GM12878 (cell line): ENCODE data around the gene PPP3CA. TPM values are rescaled to one million over a fixed set of nuclear protein-coding genes. Genes with fewer than 3 reads are reported as not detected.
A peak's percentile ranks its signal among the peaks of the same experiment; 100 is the strongest.

ENCODE experiments used
- ATAC-seq: fragments of 200-7000 bp; cut with Tn5 transposase; 3 replicates; pipeline ENCODE4 v1.9.1; 2020; ENCODE audit warnings: mild to moderate bottlenecking, moderate library complexity
- BruUV-seq: library from RNA; stranded (reverse); fragments of 400-500 nt; replicated peaks from 2 replicates; lab custom pipeline; 2021; lab: Mats Ljungman, UMichigan
- CTCF ChIA-PET: fragments of 300-600 bp; sonication (Branson Sonifier 250); formaldehyde crosslinking; extraction: SDS; loops from one replicate; lab custom pipeline; 2021; ENCODE audit warnings: inconsistent platforms; lab: Yijun Ruan, JAX
- POLR2A ChIA-PET: fragments of 350-600 bp; formaldehyde crosslinking; extraction: SDS; loops from one replicate; lab custom pipeline; 2021; ENCODE audit warnings: inconsistent platforms; lab: Charles Lee
- RAD21 ChIA-PET: fragments of 300-600 bp; sonication (Branson Sonifier 250); formaldehyde crosslinking; loops from one replicate; lab custom pipeline; 2023; ENCODE audit warnings: antibody characterized with exemption; ENCODE audit not compliant: unreplicated experiment; lab: Charles Lee
- SMC1A ChIA-PET: fragments of 300-600 bp; sonication (Branson Sonifier 250); formaldehyde crosslinking; loops from one replicate; lab custom pipeline; 2023; ENCODE audit not compliant: unreplicated experiment, uncharacterized antibody; lab: Charles Lee
- DNase-seq: peaks from one replicate; pipeline ENCODE4 v3.0.0-alpha.2; 2011; ENCODE audit warnings: low read depth, low spot score
- FAIRE-seq: peaks from 3 replicates; lab custom pipeline; 2011; peaks lifted over from hg19 to GRCh38; lab: Jason Lieb, UNC
- H2AFZ ChIP-seq: 2 replicates; pipeline ENCODE4 v1.6.0; 2011; ENCODE audit warnings: low read depth, low read length, control low read depth; ENCODE audit not compliant: control insufficient read depth
- H3K27ac ChIP-seq: 2 replicates; pipeline ENCODE4 v1.5.1; 2011; ENCODE audit warnings: control low read depth; ENCODE audit not compliant: control insufficient read depth, insufficient read depth
- H3K27me3 ChIP-seq, 2 experiments: replicated peaks in 1 of 2; 2 replicates each; pipeline versions ENCODE4 v1.6.0 to v1.6.1; 2011; ENCODE audit warnings: low read length in 1 of 2; ENCODE audit not compliant: control insufficient read depth in 2 of 2, insufficient read depth in 2 of 2
- H3K36me3 ChIP-seq, 2 experiments: 2 replicates each; pipeline ENCODE4 v1.5.1; 2011; ENCODE audit warnings: low read length in 1 of 2; ENCODE audit not compliant: control insufficient read depth in 2 of 2, insufficient read depth in 2 of 2
- H3K4me1 ChIP-seq: 2 replicates; pipeline ENCODE4 v1.6.1; 2011; ENCODE audit warnings: mild to moderate bottlenecking, low read length, moderate library complexity, mixed read lengths; ENCODE audit not compliant: control insufficient read depth, insufficient read depth
- H3K4me2 ChIP-seq: 2 replicates; pipeline ENCODE4 v1.6.0; 2011; ENCODE audit warnings: control low read depth; ENCODE audit not compliant: control insufficient read depth, insufficient read depth
- H3K4me3 ChIP-seq: fragments of 200-600 bp; sonication (generic); 2 replicates; pipeline ENCODE4 v1.5.1; 2016
- H3K79me2 ChIP-seq: 2 replicates; pipeline ENCODE4 v1.6.0; 2011; ENCODE audit warnings: low read length; ENCODE audit not compliant: control insufficient read depth, insufficient read depth
- H3K9ac ChIP-seq: 2 replicates; pipeline ENCODE4 v1.8.0; 2011; ENCODE audit warnings: low read length, control low read depth, mixed read lengths; ENCODE audit not compliant: control insufficient read depth, insufficient read depth
- H3K9me3 ChIP-seq: replicated peaks from 3 replicates; pipeline ENCODE4 v1.5.1; 2011; ENCODE audit warnings: mild to moderate bottlenecking, low read length; ENCODE audit not compliant: control insufficient read depth, insufficient read depth
- H4K20me1 ChIP-seq: 2 replicates; pipeline ENCODE4 v1.6.0; 2011; ENCODE audit not compliant: control insufficient read depth, insufficient read depth
- ATF7 ChIP-seq: fragments of 450-650 bp; IDR thresholded peaks from 2 replicates; pipeline ENCODE4 v1.6.1; 2016; ENCODE audit warnings: low read depth, mild to moderate bottlenecking
- BCL11A ChIP-seq: IDR thresholded peaks from 2 replicates; pipeline ENCODE4 v1.6.1; 2011; ENCODE audit warnings: low read depth, low read length
- CBX3 ChIP-seq: fragments of 200-600 bp; sonication (generic); IDR thresholded peaks from 2 replicates; pipeline ENCODE4 v1.6.1; 2016; ENCODE audit warnings: low read depth, borderline replicate concordance
- CHD2 ChIP-seq: IDR thresholded peaks from 2 replicates; pipeline ENCODE4 v1.6.1; 2011; ENCODE audit warnings: low read depth, low read length, improper control_type of control experiment, borderline replicate concordance
- CREB1 ChIP-seq: IDR thresholded peaks from 2 replicates; pipeline ENCODE4 v1.6.1; 2012; ENCODE audit warnings: low read depth, mild to moderate bottlenecking, inconsistent platforms
- ELK1 ChIP-seq: IDR thresholded peaks from 2 replicates; pipeline ENCODE4 v1.6.1; 2012; ENCODE audit warnings: low read depth, low read length, improper control_type of control experiment
- EP300 ChIP-seq, 2 experiments: fragments of 150-350 bp in 1 of 2; IDR thresholded peaks; 2 replicates each; pipeline ENCODE4 v1.6.1; 2011 to 2012; ENCODE audit warnings: low read depth in 2 of 2, low read length in 2 of 2, borderline replicate concordance in 1 of 2, improper control_type of control experiment in 1 of 2, inconsistent platforms in 1 of 2; ENCODE audit not compliant: control insufficient read depth in 1 of 2
- ESRRA ChIP-seq: IDR thresholded peaks from 2 replicates; pipeline ENCODE4 v1.6.1; 2012; ENCODE audit warnings: mild to moderate bottlenecking, low read length, improper control_type of control experiment
- PAX5 ChIP-seq: IDR thresholded peaks from 2 replicates; pipeline ENCODE4 v1.6.1; 2011; ENCODE audit warnings: low read depth, low read length, borderline replicate concordance
- POLR2AphosphoS2 ChIP-seq: IDR thresholded peaks from 2 replicates; pipeline ENCODE4 v1.6.1; 2011; ENCODE audit warnings: low read depth, mild to moderate bottlenecking, low read length, improper control_type of control experiment, moderate library complexity
- RAD21 ChIP-seq: IDR thresholded peaks from 2 replicates; pipeline ENCODE4 v1.6.1; 2011; ENCODE audit warnings: mild to moderate bottlenecking, low read depth, low read length, moderate library complexity; ENCODE audit not compliant: insufficient read depth
- RB1 ChIP-seq: fragments of 450-650 bp; formaldehyde crosslinking; IDR thresholded peaks from 2 replicates; pipeline ENCODE4 v1.6.1; 2017; ENCODE audit warnings: mild to moderate bottlenecking, borderline replicate concordance
- REST ChIP-seq: IDR thresholded peaks from 2 replicates; pipeline ENCODE4 v1.6.1; 2012; ENCODE audit warnings: mild to moderate bottlenecking, low read depth, low read length
- SIN3A ChIP-seq: IDR thresholded peaks from 2 replicates; pipeline ENCODE4 v1.6.1; 2012; ENCODE audit warnings: low read depth, low read length, improper control_type of control experiment
- SIX5 ChIP-seq: IDR thresholded peaks from 2 replicates; pipeline ENCODE4 v1.6.1; 2011; ENCODE audit warnings: mild to moderate bottlenecking, low read depth, low read length, moderate library complexity; ENCODE audit not compliant: severe bottlenecking
- SMAD5 ChIP-seq: IDR thresholded peaks from 2 replicates; pipeline ENCODE4 v1.6.1; 2016; ENCODE audit warnings: antibody characterized with exemption, low read depth
- SREBF1 ChIP-seq: IDR thresholded peaks from 2 replicates; pipeline ENCODE4 v1.6.1; 2012; ENCODE audit warnings: mild to moderate bottlenecking, low read length
- STAT3 ChIP-seq: IDR thresholded peaks from 2 replicates; pipeline ENCODE4 v1.6.1; 2011; ENCODE audit warnings: low read depth, low read length, improper control_type of control experiment
- ZNF217 ChIP-seq: fragments of 450-650 bp; IDR thresholded peaks from 2 replicates; pipeline ENCODE4 v1.6.1; 2017; ENCODE audit warnings: antibody characterized with exemption, mild to moderate bottlenecking
- WGBS: methylation state at CpG from one replicate; pipeline ENCODE4 v1.1.6; 2016; ENCODE audit warnings: low lambda C conversion rate; ENCODE audit not compliant: insufficient replicate concordance, insufficient coverage; ENCODE audit errors: missing lambda C conversion rate; 5-methylcytosine and 5-hydroxymethylcytosine counted together
- in situ Hi-C: fragments of 300-500 bp; cut with MboI; formaldehyde crosslinking; loops from 9 replicates; pipeline ENCODE4 v1.14.3; 2018; ENCODE audit warnings: mixed read lengths
- intact Hi-C: fragments of 100-400 bp; cut with micrococcal nuclease; formaldehyde crosslinking; loops from one replicate; pipeline ENCODE4 v1.14.2; 2022; ENCODE audit not compliant: unreplicated experiment
- polyA plus RNA-seq, 11 experiments: library from polyadenylated mRNA; depleted of rRNA in 4 of 11; unstranded in 6 of 11; stranded (reverse) in 5 of 11; fragments of >200 nt; fragmentation: Nextera tagmentation in 4 of 11; fragmentation: Illumina TruSeq in 1 of 11; extraction: Ambion mirVana in 4 of 11; extraction: Trizol in 1 of 11; gene quantifications; 1 replicate in 1 of 11; 2 replicates in 10 of 11; pipeline versions ENCODE4 v1.2.1 to v1.2.3, GENCODE V29; 2011 to 2016; ENCODE audit warnings: inconsistent platforms in 2 of 11, missing spikeins in 2 of 11, low read depth in 1 of 11
- total RNA-seq, 4 experiments: library from RNA; depleted of rRNA in 3 of 4; stranded (reverse); fragments of >200 nt in 3 of 4; fragmentation: Illumina TruSeq in 1 of 4; extraction: Trizol in 1 of 4; gene quantifications; 2 replicates each; pipeline versions ENCODE4 v1.2.1 to v1.2.3, GENCODE V29; 2013 to 2021
- TF ChIP-seq, protein P1 (sequence below): fragments of 450-650 bp; IDR thresholded peaks from 2 replicates; pipeline ENCODE4 v1.6.1; 2017; ENCODE audit warnings: borderline replicate concordance

PPP3CA gene
- total and polyA plus RNA-seq, 10 of the 15 experiments (the other 5 are each of a cell fraction or from before 2014, with no cell fraction given): 0.33 to 9.0 (median 1.0) TPM

GRCh38 chr4:101355246-101355645 is 7.9 kb upstream of the PPP3CA start (continued):
- TF ChIP-seq SREBF1 (no peak), ATF7 (peak; percentile 79), EP300 (IDR thresholded peaks at IDR 0.05; ENCODE audit: borderline replicate concordance in 1 of 2, control insufficient read depth in 1 of 2, low read depth in 2 of 2, low read length in 2 of 2) (peak; percentile 58 to 87; a peak in 3 of 4 replicates), RAD21 (no peak), ZNF217 (0 out of 2 replicates have a peak, but pooled peaks have one; percentile 32), RB1 (no peak), REST (no peak)
- TF ChIP-seq, protein P1, sequence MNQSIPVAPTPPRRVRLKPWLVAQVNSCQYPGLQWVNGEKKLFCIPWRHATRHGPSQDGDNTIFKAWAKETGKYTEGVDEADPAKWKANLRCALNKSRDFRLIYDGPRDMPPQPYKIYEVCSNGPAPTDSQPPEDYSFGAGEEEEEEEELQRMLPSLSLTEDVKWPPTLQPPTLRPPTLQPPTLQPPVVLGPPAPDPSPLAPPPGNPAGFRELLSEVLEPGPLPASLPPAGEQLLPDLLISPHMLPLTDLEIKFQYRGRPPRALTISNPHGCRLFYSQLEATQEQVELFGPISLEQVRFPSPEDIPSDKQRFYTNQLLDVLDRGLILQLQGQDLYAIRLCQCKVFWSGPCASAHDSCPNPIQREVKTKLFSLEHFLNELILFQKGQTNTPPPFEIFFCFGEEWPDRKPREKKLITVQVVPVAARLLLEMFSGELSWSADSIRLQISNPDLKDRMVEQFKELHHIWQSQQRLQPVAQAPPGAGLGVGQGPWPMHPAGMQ: no peak

- intact Hi-C loops: loop anchor here (5.0 to 10.0 kb wide), 3 partner anchors 68 to 525 kb away; no protein-coding TSS in a partner anchor
- DNase-seq (no peak), FAIRE-seq (no peak), ATAC-seq (no peak)
- in situ Hi-C loops: no loop called here
- peaks cover 11% of the 10 kb centered on the region for H3K79me2 ChIP-seq
- H3K9ac ChIP-seq: no peak overlapping the region
- no peak overlapping the region for H3K27ac ChIP-seq
- H3K27me3 ChIP-seq: peaks cover 1 to 4% of the 10 kb centered on the region in 2 experiments; a peak in 1 of 4 replicates
- CTCF ChIA-PET: no interaction called here
- SMC1A ChIA-PET: interaction anchor here (1.5 to 1.6 kb wide), 2 partner anchors 10 to 22 kb away, joined by 4 to 7 read pairs; no protein-coding TSS in a partner anchor
- POLR2A ChIA-PET: no interaction called here
- H3K4me1 ChIP-seq: peaks cover 16% of the 10 kb centered on the region
- H4K20me1 ChIP-seq: no peaks in the 10 kb centered on the region; the same call in 1 of the 2 replicates
- H3K4me3 ChIP-seq: no peak overlapping the region
- BruUV-seq: no TSS peak
- RAD21 ChIA-PET: no interaction called here
- no peak overlapping the region for H3K4me2 ChIP-seq
- no peaks in the 10 kb centered on the region for H3K9me3 ChIP-seq
- no peaks in the 10 kb centered on the region for H3K36me3 ChIP-seq
- WGBS: 82% methylated on average over 2 of the region's 2 CpGs
- no peak overlapping the region for H2AFZ ChIP-seq
- TF ChIP-seq CBX3: no peak
- TF ChIP-seq SMAD5: no peak
- no peak for TF ChIP-seq CHD2
- TF ChIP-seq PAX5: no peak
- no peak for TF ChIP-seq ESRRA
- TF ChIP-seq ELK1: no peak
- no peak for TF ChIP-seq CREB1
- no peak for TF ChIP-seq SIN3A
- no peak for TF ChIP-seq SIX5
- no peak for TF ChIP-seq STAT3
- TF ChIP-seq POLR2AphosphoS2: no peak
- TF ChIP-seq BCL11A: no peak
Measured at GRCh38 chr4:101349801-101350064, 2.4 kb upstream of the PPP3CA start.
